Upper lobe of left lung (tissue), 6 donors: Measurements from ENCODE around the gene KCTD12. TPM values are rescaled to one million over a fixed set of nuclear protein-coding genes. Genes with fewer than 3 reads are reported as not detected.
A peak's percentile ranks its signal among the peaks of the same experiment; 100 is the strongest.

Experiments
- ATAC-seq, 2 donors: fragments of 200-7000 bp; cut with Tn5 transposase; one replicate each; pipeline ENCODE4 v1.9.1; 2022; ENCODE audit warnings: mild to moderate bottlenecking in 2 of 2, moderate library complexity in 2 of 2; ENCODE audit not compliant: low FRiP score in 2 of 2
- DNase-seq, 2 donors: peaks; one replicate each; pipeline ENCODE4 v3.0.0-alpha.2; 2019 to 2020
- H3K27ac ChIP-seq, 4 donors: fragments of 200-600 bp; sonication (generic); one replicate each; pipeline ENCODE4 v1.5.1; 2016 to 2019
- H3K27me3 ChIP-seq, 4 donors: fragments of 200-600 bp; sonication (generic); one replicate each; pipeline ENCODE4 v1.5.1; 2017 to 2019
- H3K36me3 ChIP-seq, 4 donors: fragments of 200-600 bp; sonication (generic); one replicate each; pipeline ENCODE4 v1.5.1; 2016 to 2019
- H3K4me1 ChIP-seq, 4 donors: fragments of 200-600 bp; sonication (generic); one replicate each; pipeline ENCODE4 v1.5.1; 2018 to 2019
- H3K4me3 ChIP-seq, 4 donors: fragments of 200-600 bp; sonication (generic); one replicate each; pipeline ENCODE4 v1.5.1; 2017 to 2019; ENCODE audit warnings: mild to moderate bottlenecking in 2 of 4, moderate library complexity in 1 of 4
- H3K9me3 ChIP-seq, 4 donors: fragments of 200-600 bp; sonication (generic); one replicate each; pipeline ENCODE4 v1.5.1; 2018 to 2019
- CTCF ChIP-seq, 6 experiments: fragments of 450-650 bp in 4 of 6; fragments of 200-600 bp in 2 of 6; sonication (generic) in 2 of 6; IDR thresholded peaks; one replicate each; pipeline ENCODE4 v1.5.1; 2016 to 2019; ENCODE audit warnings: antibody characterized with exemption in 6 of 6
- EP300 ChIP-seq, 4 donors: sonication (generic); formaldehyde crosslinking; IDR thresholded peaks; one replicate each; pipeline ENCODE4 v1.5.1; 2017; ENCODE audit warnings: antibody characterized with exemption in 4 of 4, control low read depth in 2 of 4
- POLR2A ChIP-seq, 4 donors: fragments of 450-650 bp; IDR thresholded peaks; one replicate each; pipeline ENCODE4 v1.5.1; 2016 to 2017; ENCODE audit warnings: antibody characterized with exemption in 4 of 4, mild to moderate bottlenecking in 2 of 4
- POLR2AphosphoS5 ChIP-seq, 2 donors: sonication (generic); formaldehyde crosslinking; IDR thresholded peaks; one replicate each; pipeline ENCODE4 v1.5.1; 2017; ENCODE audit warnings: antibody characterized with exemption in 2 of 2
- WGBS, 2 donors: methylation state at CpG; one replicate each; pipeline ENCODE4 v1.1.5; 2017 to 2018; 5-methylcytosine and 5-hydroxymethylcytosine counted together
- total RNA-seq, 6 donors: library from RNA; depleted of rRNA in 4 of 6; stranded (reverse); fragments of >200 nt in 4 of 6; gene quantifications; one replicate each; pipeline versions ENCODE4 v1.1.0 to v1.2.1, GENCODE V29; 2016 to 2021
- donor health status: DM: no; HTN: no; CAD: no; lungs with moderate emphysema.
- donor health status: DM: no; HTN: yes; CAD: no; lungs with severe emphysema.

The KCTD12 gene
- total RNA-seq, 6 donors from 2014 or later = 40.9 to 165 (median 85.6) TPM

GRCh38 chr13:76863022-76863421, 23.2 kb downstream of the KCTD12 start:
- no peaks in the 10 kb centered on the region for H3K36me3 ChIP-seq
- no peak overlapping the region for H3K27ac ChIP-seq
- ATAC-seq = no peak
- H3K27me3 ChIP-seq = no peaks in the 10 kb centered on the region
- H3K4me3 ChIP-seq = no peak overlapping the region
- H3K9me3 ChIP-seq = no peaks in the 10 kb centered on the region
- TF ChIP-seq CTCF (IDR thresholded peaks at IDR 0.05) (no peak), EP300 (IDR thresholded peaks at IDR 0.05) (no peak), POLR2A (IDR thresholded peaks at IDR 0.05) (no peak), POLR2AphosphoS5 (IDR thresholded peaks at IDR 0.05) (no peak)
- WGBS, 2 donors = 92 to 94% methylated on average over 3 of the region's 3 CpGs
- DNase-seq = no peak
- no peaks in the 10 kb centered on the region for H3K4me1 ChIP-seq

DNA sequence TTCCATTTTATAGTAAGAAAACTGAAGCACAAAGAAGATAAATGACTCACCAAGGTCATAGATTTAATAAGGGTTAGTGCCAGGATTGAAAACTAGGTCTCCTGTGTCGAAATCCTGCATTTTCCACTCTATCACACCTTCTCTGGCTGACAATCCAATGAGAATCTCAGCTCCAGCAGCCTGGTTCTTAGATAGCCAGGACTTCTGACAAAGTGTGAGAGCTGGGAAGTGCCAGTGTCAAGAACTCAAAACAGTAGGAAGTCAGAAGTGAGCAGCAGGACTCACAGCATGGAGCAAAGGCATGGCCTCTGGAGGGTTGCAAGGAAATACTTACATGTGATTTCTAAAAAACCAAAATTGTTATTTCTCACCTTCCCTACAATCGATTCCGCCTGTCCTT, 24.3 kb downstream of the KCTD12 start:
- no peaks in the 10 kb centered on the region for H3K27me3 ChIP-seq
- no peaks in the 10 kb centered on the region for H3K4me1 ChIP-seq
- no peak for DNase-seq
- no peak overlapping the region for H3K4me3 ChIP-seq
- H3K9me3 ChIP-seq = no peaks in the 10 kb centered on the region
- TF ChIP-seq POLR2A (IDR thresholded peaks at IDR 0.05) = no peak
- no peak for TF ChIP-seq EP300 (IDR thresholded peaks at IDR 0.05)
- TF ChIP-seq POLR2AphosphoS5 (IDR thresholded peaks at IDR 0.05) = no peak
- no peak for TF ChIP-seq CTCF (IDR thresholded peaks at IDR 0.05)
- H3K36me3 ChIP-seq = no peaks in the 10 kb centered on the region
- WGBS, 2 donors = 81 to 85% methylated on average over 3 of the region's 3 CpGs
- no peak for ATAC-seq
- no peak overlapping the region for H3K27ac ChIP-seq

GRCh38 chr13:76860706-76861105, 25.5 kb downstream of the KCTD12 start:
- Histone ChIP-seq H3K27ac (no peak overlapping the region), H3K9me3 (no peaks in the 10 kb centered on the region), H3K4me1 (no peaks in the 10 kb centered on the region), H3K36me3 (no peaks in the 10 kb centered on the region), H3K27me3 (no peaks in the 10 kb centered on the region), H3K4me3 (no peak overlapping the region)
- TF ChIP-seq CTCF (IDR thresholded peaks at IDR 0.05) = no peak
- no peak for TF ChIP-seq POLR2AphosphoS5 (IDR thresholded peaks at IDR 0.05)
- TF ChIP-seq EP300 (IDR thresholded peaks at IDR 0.05) = no peak
- TF ChIP-seq POLR2A (IDR thresholded peaks at IDR 0.05) = no peak
- no peak for ATAC-seq
- WGBS, 2 donors = 88 to 95% methylated on average over 2 of the region's 2 CpGs
- no peak for DNase-seq

GRCh38 chr13:76854894-76855293, 31.3 kb downstream of the KCTD12 start:
- H3K9me3 ChIP-seq = no peaks in the 10 kb centered on the region
- peaks cover 0 to 7% (median 0%) of the 10 kb centered on the region in 4 donors for H3K4me1 ChIP-seq
- no peak for DNase-seq
- H3K27ac ChIP-seq = no peak overlapping the region
- no peak for ATAC-seq
- H3K36me3 ChIP-seq = no peaks in the 10 kb centered on the region
- H3K4me3 ChIP-seq = no peak overlapping the region
- no peaks in the 10 kb centered on the region for H3K27me3 ChIP-seq
- 96 to 97% methylated on average over 1 of the region's 1 CpG for WGBS, 2 donors
- TF ChIP-seq POLR2A (IDR thresholded peaks at IDR 0.05) (no peak), EP300 (IDR thresholded peaks at IDR 0.05) (no peak), CTCF (IDR thresholded peaks at IDR 0.05) (no peak), POLR2AphosphoS5 (IDR thresholded peaks at IDR 0.05) (no peak)

GRCh38 chr13:76853921-76854608, 32.1 kb downstream of the KCTD12 start:
- TF ChIP-seq POLR2AphosphoS5 (IDR thresholded peaks at IDR 0.05) (no peak), POLR2A (IDR thresholded peaks at IDR 0.05) (no peak), CTCF (IDR thresholded peaks at IDR 0.05) (no peak), EP300 (IDR thresholded peaks at IDR 0.05) (no peak)
- 85% methylated on average over 4 of the region's 4 CpGs for WGBS, 2 donors
- Histone ChIP-seq H3K9me3 (no peaks in the 10 kb centered on the region), H3K36me3 (no peaks in the 10 kb centered on the region), H3K4me3 (no peak overlapping the region), H3K27ac (peak overlapping the region in 1 of 4 donors; percentile 3), H3K4me1 (peaks cover 0 to 7% (median 0%) of the 10 kb centered on the region in 4 donors), H3K27me3 (no peaks in the 10 kb centered on the region)
- DNase-seq (no peak), ATAC-seq (no peak)
